HS-27A (cell line): ENCODE measurements around the gene TCTN1.
"Not testable (repeated sequence)": the region's sequence is repeated elsewhere in the genome, so short reads cannot be mapped to it uniquely, and the experiment has no call there.

Source experiments
- DNase-seq: peaks from one replicate; pipeline ENCODE4 v3.0.0-alpha.2; 2012; ENCODE audit warnings: low read depth, missing footprints

The TCTN1 gene

DNA sequence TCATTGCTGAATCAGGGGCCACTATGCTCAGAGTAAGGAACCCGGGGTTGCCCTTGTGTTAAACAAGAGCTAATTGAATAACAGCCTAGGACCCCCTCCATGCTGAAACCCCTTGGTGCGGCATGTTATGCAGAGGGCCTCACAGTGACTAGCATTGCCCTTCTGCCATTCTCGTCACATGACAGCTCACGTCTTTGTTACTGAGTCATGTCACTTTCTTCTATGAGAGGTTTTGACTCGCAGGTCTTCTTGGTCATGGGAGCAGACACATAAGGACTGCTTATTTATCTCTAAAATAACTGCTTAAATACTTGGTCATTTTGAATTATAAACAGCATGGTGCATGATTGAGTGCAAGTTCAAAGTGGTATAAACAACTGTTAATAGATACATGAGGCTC, 24.9 kb downstream of the TCTN1 start:
- no peak for DNase-seq

DNA sequence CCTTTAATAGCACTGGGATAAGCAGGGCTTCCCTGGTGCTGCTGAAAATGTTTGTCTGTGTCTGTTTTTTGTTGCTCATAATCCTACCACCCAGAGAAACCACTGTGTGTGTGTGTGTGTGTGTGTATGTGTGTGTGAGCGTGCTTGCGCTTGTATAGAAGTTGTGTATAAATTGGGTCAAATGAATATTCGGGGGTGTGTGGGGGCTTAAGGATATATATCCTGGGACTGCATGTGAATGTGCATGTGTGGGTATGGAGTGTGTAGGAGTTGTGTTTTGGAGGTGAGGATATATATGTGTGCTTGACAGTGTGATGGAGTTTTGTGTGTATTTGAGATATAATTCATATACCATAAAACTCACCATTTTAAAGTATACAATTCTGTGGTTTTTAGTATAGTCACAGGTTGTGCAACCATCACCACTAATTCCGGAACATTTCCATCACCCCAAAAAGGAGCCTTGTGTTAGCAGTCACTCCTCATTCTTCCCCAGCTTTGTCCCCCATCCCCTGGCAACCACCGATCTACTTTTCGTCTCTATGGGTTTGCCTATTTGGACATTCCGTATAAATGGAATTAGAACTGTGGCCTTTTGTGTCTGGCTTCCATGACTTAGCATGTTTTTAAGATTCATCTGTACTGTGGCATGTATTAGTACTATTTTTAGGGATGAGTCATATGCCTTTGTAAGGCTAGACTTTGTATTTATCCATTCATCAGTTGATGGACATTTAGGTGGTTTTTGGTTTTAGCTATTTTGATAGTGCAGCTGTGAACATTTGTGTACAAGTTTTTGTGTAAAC, 25.6 kb downstream of the TCTN1 start:
- peak; percentile 14 for DNase-seq

DNA sequence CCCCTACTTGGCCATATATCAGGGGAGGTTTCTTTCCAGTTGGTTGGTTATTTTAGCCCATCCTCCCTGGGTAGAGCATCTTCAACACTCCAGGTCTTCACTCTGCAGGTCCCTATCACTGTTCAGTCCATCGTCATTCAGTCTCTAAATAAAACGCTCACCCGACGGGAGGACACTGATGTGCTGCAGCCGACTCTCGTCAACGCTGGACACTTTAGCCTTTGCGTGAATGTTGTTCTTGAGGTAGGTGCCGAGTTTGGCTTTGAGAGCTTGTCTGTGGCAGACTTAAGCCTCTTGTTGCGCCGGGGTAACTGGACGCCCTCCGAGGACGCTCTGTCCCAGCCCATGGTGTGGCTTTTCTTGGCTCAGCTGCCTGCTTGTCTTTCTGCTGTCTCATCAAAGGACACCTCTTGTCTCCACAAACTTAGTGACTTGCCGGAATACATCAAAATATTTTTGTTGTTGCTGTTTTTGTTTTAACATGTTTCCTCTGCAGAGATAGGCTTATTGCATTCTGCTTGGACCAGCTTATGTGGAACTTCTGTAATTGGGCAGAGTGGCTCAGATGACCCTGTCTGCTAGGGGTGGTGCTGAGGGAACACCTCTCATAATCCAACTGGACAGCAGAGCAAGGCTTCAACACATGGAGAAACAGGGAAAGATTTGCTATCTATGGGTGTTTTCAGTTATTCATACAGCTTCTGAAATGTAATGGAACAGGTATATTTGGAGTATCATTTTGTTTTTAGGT, 26.5 kb downstream of the TCTN1 start:
- no peak for DNase-seq

DNA sequence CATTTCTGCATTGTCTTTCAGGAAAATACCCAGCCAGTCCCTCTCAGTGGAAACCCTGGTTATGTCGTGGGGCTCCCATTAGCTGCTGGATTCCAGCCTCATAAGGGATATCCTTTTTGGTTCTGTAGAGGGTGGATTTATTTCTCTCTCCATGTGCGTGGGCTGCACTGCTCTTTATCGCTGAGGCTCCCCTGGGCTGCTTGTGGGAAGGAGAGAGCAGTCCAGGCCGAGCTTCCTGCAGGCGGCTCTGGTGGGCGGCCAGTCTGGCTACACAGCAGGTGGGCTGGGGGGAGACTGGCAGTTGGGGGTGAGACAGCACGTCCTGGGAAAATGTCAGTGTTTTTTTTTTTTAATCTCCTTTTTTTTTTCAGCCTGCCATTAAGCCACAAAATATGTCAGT, 27.6 kb downstream of the TCTN1 start:
- no peak for DNase-seq

DNA sequence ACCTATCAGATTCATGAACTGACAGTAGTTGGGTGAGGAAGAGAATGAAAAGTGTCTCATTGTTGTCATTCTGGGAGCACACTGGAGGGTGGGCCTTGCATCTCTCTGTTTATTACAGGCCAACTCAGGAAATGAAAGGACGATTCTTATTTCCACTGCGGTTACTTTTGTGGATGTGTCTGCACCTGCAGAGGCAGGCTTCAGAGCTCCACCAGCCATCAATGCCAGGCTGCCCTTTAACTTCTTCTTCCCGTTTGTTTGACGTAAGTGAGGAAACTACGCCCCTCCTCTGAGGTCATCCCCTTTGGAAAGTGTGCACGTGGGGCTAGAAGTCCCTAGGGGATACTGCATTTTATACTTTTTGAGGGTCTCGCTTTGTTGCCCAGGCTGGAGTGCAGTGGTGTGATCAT, 33.7 kb downstream of the TCTN1 start:
- no peak for DNase-seq

DNA sequence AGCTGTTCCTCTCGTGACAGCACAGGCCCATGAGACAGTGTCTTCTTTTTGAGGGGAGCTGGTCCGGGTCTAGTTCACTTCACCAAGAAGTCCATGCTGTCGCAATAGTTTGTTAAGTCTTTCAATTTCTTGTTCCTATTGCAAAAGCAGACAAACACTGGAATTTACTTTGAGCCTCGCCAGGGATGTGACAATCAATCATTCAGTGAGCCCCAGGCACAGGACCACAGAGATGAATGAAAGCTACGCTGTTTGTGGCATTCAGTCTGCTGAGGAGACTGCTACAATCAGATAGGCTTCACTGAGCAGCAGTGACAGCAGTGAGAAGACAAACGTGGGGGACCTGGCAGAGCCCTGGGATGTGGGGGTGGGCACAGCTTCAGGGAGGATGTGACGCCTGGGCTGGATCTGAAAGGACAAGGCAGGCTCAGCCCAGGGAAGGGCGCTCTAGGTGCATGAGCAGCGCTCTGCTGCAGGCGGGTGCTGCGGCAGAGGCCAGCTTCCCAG, 35.5 kb downstream of the TCTN1 start:
- no peak for DNase-seq

DNA sequence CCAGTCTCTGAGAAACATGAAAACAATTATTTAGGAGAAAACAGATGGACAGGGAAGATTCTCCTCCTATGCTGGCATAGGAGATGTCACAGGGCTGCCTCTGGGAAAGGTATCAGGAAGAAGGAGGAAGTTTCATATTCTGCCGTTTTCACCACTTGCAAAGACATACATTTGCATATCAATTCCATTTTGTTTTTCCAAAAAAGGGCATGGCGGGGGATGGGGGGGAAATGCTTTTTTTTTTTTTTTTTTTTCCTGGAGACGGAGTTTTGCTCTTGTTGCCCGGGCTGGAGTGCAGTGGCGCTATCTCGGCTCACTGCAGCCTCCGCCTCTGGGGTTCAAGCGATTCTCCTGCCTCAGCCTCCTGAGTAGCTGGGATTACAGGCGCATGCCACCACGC, 40.3 kb downstream of the TCTN1 start:
- DNase-seq, result not testable (repeated sequence)

DNA sequence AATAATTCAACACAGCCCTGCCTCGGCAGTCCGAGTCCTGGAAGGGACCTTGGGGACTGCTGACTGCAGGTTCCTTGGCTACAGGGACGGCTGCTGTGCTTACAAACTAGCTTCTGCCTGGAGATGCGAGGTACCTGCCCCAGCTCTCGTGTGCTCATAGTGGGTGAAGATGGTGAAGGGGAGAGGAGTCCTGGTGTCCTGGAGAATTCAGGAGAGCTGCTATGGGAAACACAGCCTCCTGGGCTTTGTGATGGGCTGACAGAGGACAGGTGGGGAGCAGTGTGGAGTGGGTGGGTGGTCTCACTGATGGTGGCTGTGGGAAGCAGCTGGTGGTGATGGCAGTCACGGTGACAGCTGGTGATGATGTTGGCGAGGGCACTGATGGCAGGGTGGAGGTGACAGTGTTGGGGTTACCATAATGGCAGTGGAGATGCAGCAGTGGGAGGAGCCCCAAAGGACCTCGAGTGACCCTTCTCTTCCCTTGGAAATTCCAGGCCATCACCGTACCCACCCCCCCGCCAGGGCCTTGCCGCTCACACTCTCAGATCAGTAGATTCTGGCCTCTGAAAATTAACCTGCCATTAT, 42.2 kb downstream of the TCTN1 start:
- no peak for DNase-seq

DNA sequence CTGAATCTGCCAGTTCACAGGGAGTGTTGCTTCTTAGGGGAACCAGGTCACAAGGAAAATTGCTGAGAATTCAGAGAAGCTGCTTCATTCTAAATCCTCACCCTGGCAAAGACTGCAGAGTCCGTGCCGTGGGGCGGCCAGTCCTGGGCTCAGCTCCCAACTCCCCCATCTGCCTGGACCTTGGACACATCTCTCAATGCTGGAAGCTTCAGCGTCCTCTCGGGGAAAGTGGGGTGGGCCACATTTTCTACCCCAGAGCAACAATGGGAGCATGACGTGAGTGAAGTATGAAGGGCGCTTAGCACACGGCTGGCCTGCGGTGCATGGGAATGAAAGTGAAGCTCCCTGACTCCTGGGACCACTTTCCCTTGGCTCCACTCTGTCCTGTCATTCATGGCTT, 43.8 kb downstream of the TCTN1 start:
- no peak for DNase-seq

DNA sequence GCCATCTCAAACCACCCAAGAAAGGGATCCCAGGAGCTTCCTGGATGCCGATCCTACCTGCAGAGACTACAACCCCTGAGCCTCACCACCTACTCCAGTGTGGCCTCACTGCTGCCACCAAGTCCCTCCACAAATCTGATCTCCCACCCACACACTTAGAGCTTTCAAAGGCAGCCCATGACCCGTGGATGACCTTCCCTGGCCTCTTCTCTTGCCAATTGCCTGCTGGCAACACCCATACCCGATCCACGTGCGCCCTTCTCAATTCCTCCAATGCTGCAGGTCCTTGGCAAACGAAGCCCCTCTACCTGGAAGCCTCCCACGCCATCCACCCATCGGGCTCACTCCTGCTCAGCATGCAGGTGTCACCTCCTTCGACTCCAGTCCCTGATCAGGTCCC, 44.3 kb downstream of the TCTN1 start:
- no peak for DNase-seq

DNA sequence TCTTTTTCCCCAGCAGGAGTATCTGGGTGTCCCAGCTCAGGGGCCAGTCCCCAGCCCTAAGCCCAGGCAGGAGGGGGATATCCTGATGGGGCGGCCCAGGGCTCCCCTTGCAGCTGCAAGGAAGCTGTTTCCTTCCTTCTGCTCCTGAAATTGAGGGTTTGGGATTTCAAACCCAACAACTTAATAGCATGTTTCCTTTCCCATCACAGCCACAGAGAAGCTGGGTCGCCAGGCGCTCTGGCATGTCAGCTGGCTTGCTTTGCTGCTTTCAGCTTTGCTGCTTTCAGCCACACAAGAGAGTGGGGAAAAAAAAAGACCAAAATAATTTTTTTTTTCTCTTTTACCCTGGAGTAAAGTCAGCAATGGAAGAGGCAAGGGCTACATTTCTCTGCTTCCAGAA, 44.9 kb downstream of the TCTN1 start:
- no peak for DNase-seq

DNA sequence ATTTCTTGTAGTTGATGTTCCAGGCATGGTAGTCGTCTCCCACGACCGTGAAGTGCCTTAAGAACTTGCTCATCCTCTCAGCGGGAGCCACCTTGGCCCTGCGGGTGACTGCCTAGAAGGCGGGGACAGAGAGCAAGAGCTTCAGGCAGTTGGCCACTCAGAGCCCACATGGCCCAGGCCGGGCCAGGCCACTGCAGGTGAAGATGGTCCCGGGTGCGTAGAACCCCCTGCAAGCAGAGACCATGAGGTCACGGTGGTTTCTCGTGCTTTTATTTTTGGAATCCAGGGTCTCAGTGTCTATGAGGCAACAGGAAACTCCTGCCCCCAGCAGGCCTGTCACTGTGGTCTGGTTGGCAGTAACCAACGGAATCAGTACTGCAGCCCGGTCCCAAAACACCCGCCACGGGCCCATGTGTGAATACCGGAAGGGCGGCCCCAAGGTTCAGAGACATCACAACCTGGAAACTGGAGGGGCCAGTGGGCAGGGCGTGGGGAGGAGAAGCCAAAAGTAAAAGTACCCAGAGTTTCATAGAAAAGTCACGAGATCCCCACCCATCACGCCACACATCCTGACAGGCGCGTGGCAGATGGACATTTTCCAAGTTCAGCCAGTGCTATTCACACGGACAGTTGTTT, 47.5 kb downstream of the TCTN1 start:
- no peak for DNase-seq

DNA sequence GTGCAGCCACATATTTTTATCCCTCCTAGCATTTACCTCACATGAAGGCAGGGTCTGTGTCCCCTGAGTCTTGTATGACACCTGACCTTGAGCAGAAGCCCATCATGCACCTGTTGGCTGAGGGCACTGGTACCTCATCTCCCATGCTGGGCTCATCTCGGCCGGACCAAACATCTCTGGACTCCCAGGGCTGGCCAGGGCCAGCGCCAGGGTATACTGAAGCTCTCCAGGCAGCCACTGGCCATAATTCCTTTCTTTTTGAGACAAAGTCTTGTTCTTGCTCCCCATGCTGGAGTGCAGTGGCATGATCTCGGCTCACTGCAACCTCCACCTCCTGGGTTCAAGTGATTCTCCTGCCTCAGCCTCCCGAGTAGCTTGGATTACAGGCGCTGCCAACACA, 53.0 kb downstream of the TCTN1 start:
- no peak for DNase-seq

DNA sequence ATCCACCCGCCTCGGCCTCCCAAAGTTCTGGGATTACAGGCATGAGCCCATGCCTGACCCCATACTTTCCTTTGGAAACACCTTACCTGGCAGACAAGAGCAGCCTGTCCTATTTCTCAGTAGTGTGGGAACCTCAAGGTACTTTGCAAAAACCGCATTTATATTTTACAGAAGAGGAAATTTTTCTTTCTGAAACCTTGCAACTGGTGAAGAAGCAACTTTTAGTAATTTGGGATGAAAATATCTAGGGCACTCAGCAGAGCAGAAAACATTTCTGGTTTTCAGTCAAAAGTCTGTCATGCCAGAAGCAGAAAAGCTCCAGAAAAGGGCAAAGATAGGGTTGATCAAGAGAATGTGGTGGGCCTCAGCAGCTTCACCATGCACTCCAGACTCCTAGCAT, 53.7 kb downstream of the TCTN1 start:
- no peak for DNase-seq

DNA sequence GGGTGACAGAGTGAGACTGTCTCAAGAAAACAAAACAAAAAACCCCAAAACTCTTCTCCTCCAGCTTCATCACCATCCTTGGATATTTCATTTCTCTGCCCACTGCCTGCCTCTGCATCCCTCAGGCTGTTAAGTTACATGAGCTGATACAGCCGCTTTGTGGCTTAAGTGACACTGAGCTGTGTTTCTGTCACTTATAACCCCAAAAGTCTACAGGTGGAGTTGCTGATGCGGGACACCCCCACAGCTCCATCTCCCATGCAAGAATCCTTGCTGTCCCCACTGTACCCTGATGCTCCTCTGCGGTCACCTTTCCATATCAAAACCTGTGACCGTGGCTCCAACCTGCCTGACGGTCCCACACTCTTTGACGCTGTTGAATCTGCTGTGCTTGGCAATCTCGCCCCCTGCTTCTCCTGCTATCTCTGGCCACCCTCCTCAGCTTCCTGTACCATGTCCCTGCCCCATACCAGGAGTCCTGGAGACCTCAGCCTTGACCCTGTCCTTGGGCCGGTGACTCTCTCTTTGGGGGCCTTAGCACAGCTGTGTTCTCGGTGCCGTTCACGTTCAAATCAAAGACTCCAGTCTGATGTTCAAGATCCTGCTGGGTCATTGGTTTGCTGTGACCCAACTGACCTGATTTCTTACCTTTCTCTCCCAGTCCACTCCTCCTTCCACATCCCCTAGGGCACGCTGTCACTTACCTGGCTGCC, 54.7 kb downstream of the TCTN1 start:
- no peak for DNase-seq

DNA sequence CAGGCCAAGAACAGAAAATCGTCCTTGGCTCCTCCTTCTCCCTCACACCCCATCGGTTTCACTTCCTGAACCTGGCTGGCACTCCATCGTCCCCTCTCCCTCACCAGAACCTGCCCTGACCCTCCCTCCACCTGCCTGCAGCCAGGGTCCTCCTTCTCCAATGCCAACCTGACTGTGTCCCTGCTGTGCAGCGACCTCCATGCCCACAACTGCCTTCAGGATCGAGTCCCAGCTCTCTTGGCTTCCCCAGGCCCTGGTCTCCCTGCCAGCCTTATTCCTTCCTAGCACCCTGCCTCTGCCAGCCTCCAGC, 55.2 kb downstream of the TCTN1 start:
- DNase-seq, result no peak

DNA sequence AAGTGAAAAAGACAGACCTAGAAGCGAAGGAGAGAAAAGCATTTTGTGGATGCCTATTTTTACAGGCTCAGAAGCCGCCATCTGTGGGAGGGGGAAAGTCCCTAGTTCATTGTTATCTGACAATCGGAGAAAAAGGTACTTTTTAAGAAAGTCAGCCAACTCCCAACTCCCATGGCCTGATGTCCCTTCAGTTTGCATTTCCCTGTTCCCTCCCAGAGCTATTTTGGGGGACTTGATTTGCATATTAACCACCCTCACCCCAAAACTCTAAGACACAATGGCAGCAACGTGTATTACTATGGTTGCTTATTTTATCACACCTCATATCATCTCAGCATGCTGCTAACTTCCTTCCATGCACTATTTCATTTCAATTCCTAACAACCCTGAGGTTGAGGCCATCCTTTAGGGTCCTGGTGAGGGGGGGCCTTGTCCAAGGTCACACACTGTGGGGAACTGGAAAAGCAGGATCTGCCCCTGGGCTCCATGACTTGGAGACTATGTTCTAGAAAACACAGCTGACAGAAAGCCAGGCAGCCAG, 56.3 kb downstream of the TCTN1 start:
- no peak for DNase-seq

DNA sequence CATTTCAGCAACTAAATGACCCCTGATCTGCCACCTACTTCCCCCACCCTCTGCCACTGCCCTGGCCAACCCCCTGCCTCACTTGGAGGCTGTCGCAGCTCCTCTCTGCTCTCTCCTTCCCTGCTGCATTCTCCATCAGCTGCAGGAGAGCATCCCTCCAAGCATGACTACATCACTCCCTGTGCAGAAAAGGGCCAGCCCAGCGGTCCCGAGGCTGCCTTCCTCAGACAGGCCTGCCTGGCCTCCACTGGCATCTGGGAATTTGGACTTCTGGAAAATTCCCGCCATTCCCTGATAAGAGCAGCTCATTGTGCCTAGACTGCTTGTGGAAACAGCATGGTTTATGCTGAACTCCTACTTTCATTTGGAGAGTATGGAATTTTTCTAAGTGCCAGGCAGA, 62.2 kb downstream of the TCTN1 start:
- DNase-seq, result no peak

DNA sequence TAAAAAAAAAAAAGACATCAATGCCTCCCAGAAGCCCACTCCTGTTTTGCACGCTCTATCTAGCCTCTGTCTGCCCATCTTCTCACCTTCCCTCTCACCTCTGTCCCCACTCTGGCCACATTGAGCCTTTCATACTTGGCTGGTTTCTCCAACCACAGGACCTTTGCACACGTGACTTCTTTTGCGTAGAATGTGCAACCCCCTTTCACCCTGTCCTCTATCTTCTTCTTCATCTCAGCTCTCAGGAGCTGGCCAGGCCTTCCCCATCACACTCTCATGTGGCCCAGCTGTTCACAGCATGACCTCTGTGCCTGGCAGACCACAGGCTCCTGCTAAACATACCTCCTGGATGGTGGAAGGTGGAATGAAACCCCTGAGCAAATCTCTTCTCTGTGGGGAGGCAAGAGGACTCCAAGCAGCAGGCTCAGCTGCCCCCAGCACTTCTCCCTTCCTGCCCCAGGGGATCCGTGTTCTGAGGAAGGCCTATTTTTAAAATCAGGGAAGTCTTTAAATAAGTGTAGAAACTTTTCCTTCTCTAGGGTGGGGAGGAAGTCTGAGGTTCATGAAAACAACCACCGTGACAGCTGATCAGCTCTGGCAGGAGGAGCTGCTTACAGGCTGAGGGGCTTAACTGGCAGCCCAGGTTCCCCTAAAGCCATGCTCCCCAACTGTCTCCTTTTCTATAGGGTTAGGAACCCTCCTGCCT, 63.4 kb downstream of the TCTN1 start:
- no peak for DNase-seq

DNA sequence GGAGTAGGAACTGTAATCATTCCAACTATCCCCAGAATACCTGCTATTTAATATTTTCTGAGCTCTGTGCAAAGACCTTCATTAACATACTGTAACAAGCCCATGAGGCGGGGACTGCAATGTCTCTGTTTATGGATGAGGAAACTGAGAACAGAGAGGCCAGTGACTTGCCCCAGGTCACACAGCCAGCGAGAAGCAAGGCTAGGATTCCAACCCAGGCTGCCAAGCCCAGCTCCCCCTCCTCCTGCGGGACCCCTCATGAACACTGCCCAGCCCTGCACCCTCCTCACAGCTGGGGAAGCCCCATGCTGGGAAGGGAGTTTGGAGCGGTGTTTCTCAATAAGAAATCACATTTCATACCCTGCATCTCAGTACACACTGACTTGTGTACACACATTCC, 64.1 kb downstream of the TCTN1 start:
- DNase-seq, result no peak

DNA sequence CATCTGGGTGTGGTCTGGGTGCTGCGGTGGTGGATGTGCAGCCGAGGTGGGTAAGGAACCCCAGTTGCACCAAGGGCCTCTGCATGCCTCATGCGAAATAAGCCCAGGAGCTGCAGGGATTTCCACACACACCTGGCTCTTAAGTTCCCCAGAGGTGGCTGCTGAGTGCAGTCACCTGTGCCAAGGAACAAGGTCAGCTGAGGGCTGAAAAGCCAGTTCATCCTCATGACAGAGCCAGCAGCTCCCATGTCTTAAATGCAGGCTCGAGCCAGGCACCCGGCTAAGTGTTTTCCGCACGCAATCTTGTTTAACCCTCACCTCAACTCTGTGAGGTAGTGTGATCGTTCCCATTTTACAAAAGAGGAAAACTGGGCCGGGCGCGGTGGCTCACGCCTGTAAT, 65.3 kb downstream of the TCTN1 start:
- no peak for DNase-seq
